GM12878 (cell line): ENCODE results near the gene LRRC8B. TPM values are rescaled to one million over a fixed set of nuclear protein-coding genes. Genes with fewer than 3 reads are reported as not detected.

Source experiments
- ATAC-seq: fragments of 200-7000 bp; cut with Tn5 transposase; 3 replicates; pipeline ENCODE4 v1.9.1; 2020; ENCODE audit warnings: mild to moderate bottlenecking, moderate library complexity
- BruUV-seq: library from RNA; stranded (reverse); fragments of 400-500 nt; replicated peaks from 2 replicates; lab custom pipeline; 2021; lab: Mats Ljungman, UMichigan
- CTCF ChIA-PET: fragments of 300-600 bp; sonication (Branson Sonifier 250); formaldehyde crosslinking; extraction: SDS; loops from one replicate; lab custom pipeline; 2021; ENCODE audit warnings: inconsistent platforms; lab: Yijun Ruan, JAX
- POLR2A ChIA-PET: fragments of 350-600 bp; formaldehyde crosslinking; extraction: SDS; loops from one replicate; lab custom pipeline; 2021; ENCODE audit warnings: inconsistent platforms; lab: Charles Lee
- RAD21 ChIA-PET: fragments of 300-600 bp; sonication (Branson Sonifier 250); formaldehyde crosslinking; loops from one replicate; lab custom pipeline; 2023; ENCODE audit warnings: antibody characterized with exemption; ENCODE audit not compliant: unreplicated experiment; lab: Charles Lee
- SMC1A ChIA-PET: fragments of 300-600 bp; sonication (Branson Sonifier 250); formaldehyde crosslinking; loops from one replicate; lab custom pipeline; 2023; ENCODE audit not compliant: unreplicated experiment, uncharacterized antibody; lab: Charles Lee
- DNase-seq: peaks from one replicate; pipeline ENCODE4 v3.0.0-alpha.2; 2011; ENCODE audit warnings: low read depth, low spot score
- FAIRE-seq: peaks from 3 replicates; lab custom pipeline; 2011; peaks lifted over from hg19 to GRCh38; lab: Jason Lieb, UNC
- H2AFZ ChIP-seq: 2 replicates; pipeline ENCODE4 v1.6.0; 2011; ENCODE audit warnings: low read depth, low read length, control low read depth; ENCODE audit not compliant: control insufficient read depth
- H3K27ac ChIP-seq: 2 replicates; pipeline ENCODE4 v1.5.1; 2011; ENCODE audit warnings: control low read depth; ENCODE audit not compliant: control insufficient read depth, insufficient read depth
- H3K27me3 ChIP-seq, 2 experiments: replicated peaks in 1 of 2; 2 replicates each; pipeline versions ENCODE4 v1.6.0 to v1.6.1; 2011; ENCODE audit warnings: low read length in 1 of 2; ENCODE audit not compliant: control insufficient read depth in 2 of 2, insufficient read depth in 2 of 2
- H3K36me3 ChIP-seq, 2 experiments: 2 replicates each; pipeline ENCODE4 v1.5.1; 2011; ENCODE audit warnings: low read length in 1 of 2; ENCODE audit not compliant: control insufficient read depth in 2 of 2, insufficient read depth in 2 of 2
- H3K4me1 ChIP-seq: 2 replicates; pipeline ENCODE4 v1.6.1; 2011; ENCODE audit warnings: mild to moderate bottlenecking, low read length, moderate library complexity, mixed read lengths; ENCODE audit not compliant: control insufficient read depth, insufficient read depth
- H3K4me2 ChIP-seq: 2 replicates; pipeline ENCODE4 v1.6.0; 2011; ENCODE audit warnings: control low read depth; ENCODE audit not compliant: control insufficient read depth, insufficient read depth
- H3K4me3 ChIP-seq: fragments of 200-600 bp; sonication (generic); 2 replicates; pipeline ENCODE4 v1.5.1; 2016
- H3K79me2 ChIP-seq: 2 replicates; pipeline ENCODE4 v1.6.0; 2011; ENCODE audit warnings: low read length; ENCODE audit not compliant: control insufficient read depth, insufficient read depth
- H3K9ac ChIP-seq: 2 replicates; pipeline ENCODE4 v1.8.0; 2011; ENCODE audit warnings: low read length, control low read depth, mixed read lengths; ENCODE audit not compliant: control insufficient read depth, insufficient read depth
- H3K9me3 ChIP-seq: replicated peaks from 3 replicates; pipeline ENCODE4 v1.5.1; 2011; ENCODE audit warnings: mild to moderate bottlenecking, low read length; ENCODE audit not compliant: control insufficient read depth, insufficient read depth
- H4K20me1 ChIP-seq: 2 replicates; pipeline ENCODE4 v1.6.0; 2011; ENCODE audit not compliant: control insufficient read depth, insufficient read depth
- BMI1 ChIP-seq: fragments of 450-650 bp; IDR thresholded peaks from 2 replicates; pipeline ENCODE4 v1.6.1; 2016; ENCODE audit warnings: mild to moderate bottlenecking, moderate library complexity, borderline replicate concordance
- FOS ChIP-seq: IDR thresholded peaks from 3 replicates; pipeline ENCODE4 v1.6.1; 2011; ENCODE audit warnings: borderline replicate concordance; ENCODE audit not compliant: insufficient read length; ENCODE audit errors: extremely low read depth
- MEF2A ChIP-seq: IDR thresholded peaks from 2 replicates; pipeline ENCODE4 v1.6.1; 2011; ENCODE audit warnings: low read depth, mild to moderate bottlenecking, low read length, moderate library complexity; ENCODE audit not compliant: insufficient read depth
- NFYB ChIP-seq: IDR thresholded peaks from 2 replicates; pipeline ENCODE4 v1.6.1; 2011; ENCODE audit warnings: low read depth, mild to moderate bottlenecking, low read length, improper control_type of control experiment, moderate library complexity; ENCODE audit not compliant: insufficient read depth
- TARDBP ChIP-seq: IDR thresholded peaks from 2 replicates; pipeline ENCODE4 v1.6.1; 2016; ENCODE audit warnings: borderline replicate concordance
- ZNF24 ChIP-seq: fragments of 450-650 bp; IDR thresholded peaks from 2 replicates; pipeline ENCODE4 v1.6.1; 2017; ENCODE audit warnings: antibody characterized with exemption, mild to moderate bottlenecking
- in situ Hi-C: fragments of 300-500 bp; cut with MboI; formaldehyde crosslinking; loops from 9 replicates; pipeline ENCODE4 v1.14.3; 2018; ENCODE audit warnings: mixed read lengths
- intact Hi-C: fragments of 100-400 bp; cut with micrococcal nuclease; formaldehyde crosslinking; loops from one replicate; pipeline ENCODE4 v1.14.2; 2022; ENCODE audit not compliant: unreplicated experiment
- polyA plus RNA-seq, 11 experiments: library from polyadenylated mRNA; depleted of rRNA in 4 of 11; unstranded in 6 of 11; stranded (reverse) in 5 of 11; fragments of >200 nt; fragmentation: Nextera tagmentation in 4 of 11; fragmentation: Illumina TruSeq in 1 of 11; extraction: Ambion mirVana in 4 of 11; extraction: Trizol in 1 of 11; gene quantifications; 1 replicate in 1 of 11; 2 replicates in 10 of 11; pipeline versions ENCODE4 v1.2.1 to v1.2.3, GENCODE V29; 2011 to 2016; ENCODE audit warnings: inconsistent platforms in 2 of 11, missing spikeins in 2 of 11, low read depth in 1 of 11
- total RNA-seq, 4 experiments: library from RNA; depleted of rRNA in 3 of 4; stranded (reverse); fragments of >200 nt in 3 of 4; fragmentation: Illumina TruSeq in 1 of 4; extraction: Trizol in 1 of 4; gene quantifications; 2 replicates each; pipeline versions ENCODE4 v1.2.1 to v1.2.3, GENCODE V29; 2013 to 2021
- TF ChIP-seq, protein P1 (sequence below): IDR thresholded peaks from 2 replicates; pipeline ENCODE4 v1.6.1; 2011; ENCODE audit warnings: mild to moderate bottlenecking, low read depth, low read length, moderate library complexity; ENCODE audit not compliant: insufficient replicate concordance

The LRRC8B gene
- total and polyA plus RNA-seq, 10 of the 15 experiments (the other 5 are each of a cell fraction or from before 2014, with no cell fraction given), result 1.3 to 9.2 (median 5.4) TPM

DNA sequence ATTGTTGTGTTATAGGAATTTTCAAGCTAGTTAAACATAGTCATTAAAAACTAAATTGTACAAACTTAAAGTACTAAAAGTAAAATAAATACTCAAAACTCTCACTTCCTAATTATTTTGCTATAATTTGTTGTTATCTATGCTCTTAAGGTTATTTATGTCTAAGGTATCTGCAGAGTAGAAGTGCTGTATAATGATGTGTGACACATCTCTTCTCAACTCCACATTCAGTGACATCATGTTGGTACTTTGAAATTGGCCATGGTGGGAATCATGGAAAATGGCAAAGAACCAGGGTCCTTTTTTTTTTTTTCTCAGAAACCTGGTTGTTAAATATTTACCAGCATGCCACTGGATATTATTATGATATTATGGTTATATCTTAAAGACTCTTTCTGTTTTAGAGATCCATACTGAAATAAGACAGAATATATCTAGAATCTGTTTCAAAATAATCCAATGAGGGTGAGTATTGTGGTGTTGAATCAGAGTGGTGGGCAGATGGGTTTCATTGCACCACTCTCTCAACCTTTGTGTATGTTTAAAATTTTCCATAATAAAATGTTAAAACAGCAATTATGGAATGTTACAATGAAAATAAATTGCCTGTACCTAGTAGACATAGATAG, 22.4 kb downstream of the LRRC8B start:
- ChIA-PET SMC1A (interaction anchor here (0.6 to 2.8 kb wide), 11 partner anchors 18 to 237 kb away, joined by 3 to 13 read pairs (median 4); no protein-coding TSS in a partner anchor), CTCF (interaction anchor here (0.6 to 2.0 kb wide), 4 partner anchors 11 to 35 kb away, joined by 3 to 6 read pairs (median 4); no protein-coding TSS in a partner anchor), POLR2A (interaction anchor here (1.6 kb wide), 1 partner anchor 19 kb away, joined by 4 read pairs; no protein-coding TSS in a partner anchor), RAD21 (interaction anchor here (0.8 to 1.8 kb wide), 4 partner anchors 11 to 216 kb away, joined by 4 to 9 read pairs (median 5); no protein-coding TSS in a partner anchor)
- H4K20me1 ChIP-seq, result no peaks in the 10 kb centered on the region
- DNase-seq (no peak), FAIRE-seq (no peak), ATAC-seq (peak; percentile 32; the same call in 2 of the 3 replicates)
- no peaks in the 10 kb centered on the region for H3K27me3 ChIP-seq
- H3K4me3 ChIP-seq, result no peak overlapping the region
- intact Hi-C loops, result no loop called here
- H3K9ac ChIP-seq, result no peak overlapping the region
- no peaks in the 10 kb centered on the region for H3K36me3 ChIP-seq
- no TSS peak for BruUV-seq
- H3K9me3 ChIP-seq, result no peaks in the 10 kb centered on the region
- no peak overlapping the region for H3K4me2 ChIP-seq
- no peak for TF ChIP-seq FOS
- no peak for TF ChIP-seq MEF2A
- TF ChIP-seq, protein P1, sequence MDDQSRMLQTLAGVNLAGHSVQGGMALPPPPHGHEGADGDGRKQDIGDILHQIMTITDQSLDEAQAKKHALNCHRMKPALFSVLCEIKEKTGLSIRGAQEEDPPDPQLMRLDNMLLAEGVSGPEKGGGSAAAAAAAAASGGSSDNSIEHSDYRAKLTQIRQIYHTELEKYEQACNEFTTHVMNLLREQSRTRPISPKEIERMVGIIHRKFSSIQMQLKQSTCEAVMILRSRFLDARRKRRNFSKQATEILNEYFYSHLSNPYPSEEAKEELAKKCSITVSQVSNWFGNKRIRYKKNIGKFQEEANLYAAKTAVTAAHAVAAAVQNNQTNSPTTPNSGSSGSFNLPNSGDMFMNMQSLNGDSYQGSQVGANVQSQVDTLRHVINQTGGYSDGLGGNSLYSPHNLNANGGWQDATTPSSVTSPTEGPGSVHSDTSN, result no peak
- TF ChIP-seq BMI1, result no peak
- no peak for TF ChIP-seq NFYB
- TF ChIP-seq ZNF24, result no peak
- TF ChIP-seq TARDBP, result no peak
- no peak overlapping the region for H3K27ac ChIP-seq
- H3K79me2 ChIP-seq, result no peaks in the 10 kb centered on the region
- in situ Hi-C loops, result no loop called here
- H3K4me1 ChIP-seq, result peaks cover 19% of the 10 kb centered on the region; the same call in 1 of the 2 replicates
- no peak overlapping the region for H2AFZ ChIP-seq
